Stimulated activated CD8-positive, alpha-beta memory T cell treated with anti-CD3 and anti-CD28 coated beads, Interleukin-4, amount 100 ng/mL, for 24 hours (primary cell): ENCODE results near the gene TRIM63.

ENCODE experiments used
- DNase-seq: peaks from one replicate; pipeline ENCODE4 v3.0.0-alpha.2; 2020; ENCODE audit warnings: low read depth

The TRIM63 gene

GRCh38 chr1:26034504-26035202 is 32.8 kb downstream of the TRIM63 start:
- DNase-seq: no peak

- no peak for DNase-seq
Observed at GRCh38 chr1:26032656-26033357, 34.6 kb downstream of the TRIM63 start.

- DNase-seq: no peak
Observed at GRCh38 chr1:26031611-26032220, 35.7 kb downstream of the TRIM63 start.

GRCh38 chr1:26031196-26031595 is 36.2 kb downstream of the TRIM63 start:
- DNase-seq: no peak

GRCh38 chr1:26029864-26030481 is 37.5 kb downstream of the TRIM63 start:
- no peak for DNase-seq

GRCh38 chr1:26029054-26029863 is 38.2 kb downstream of the TRIM63 start:
- no peak for DNase-seq

- DNase-seq: no peak
Observed at GRCh38 chr1:26028490-26028980, 38.9 kb downstream of the TRIM63 start.

GRCh38 chr1:26027716-26028489 is 39.5 kb downstream of the TRIM63 start:
- no peak for DNase-seq

GRCh38 chr1:26025517-26025916 is 41.9 kb downstream of the TRIM63 start:
- DNase-seq: no peak

GRCh38 chr1:26025060-26025459 is 42.4 kb downstream of the TRIM63 start:
- no peak for DNase-seq

GRCh38 chr1:26023826-26024225 is 43.6 kb downstream of the TRIM63 start:
- no peak for DNase-seq

GRCh38 chr1:26023009-26023408 is 44.4 kb downstream of the TRIM63 start:
- no peak for DNase-seq

- no peak for DNase-seq
Observed at GRCh38 chr1:26022404-26022779, 45.0 kb downstream of the TRIM63 start.

- no peak for DNase-seq
Observed at GRCh38 chr1:26021647-26022403, 45.6 kb downstream of the TRIM63 start, which contains the start of gene EXTL1. Gene EXTL1 (plus strand): TSS chr1:26021775. CDS start chr1:26022647, 872 bp downstream.

GRCh38 chr1:26020941-26021646 is 46.3 kb downstream of the TRIM63 start:
- DNase-seq: no peak

GRCh38 chr1:26020330-26020768 is 47.1 kb downstream of the TRIM63 start:
- DNase-seq: no peak

GRCh38 chr1:26019641-26020315 is 47.7 kb downstream of the TRIM63 start:
- no peak for DNase-seq

GRCh38 chr1:26017606-26018005 is 49.8 kb downstream of the TRIM63 start:
- no peak for DNase-seq
